Breast epithelium (tissue), 3 donors: ENCODE data around the gene DAPK1.

Experiments used
- POLR2A ChIP-seq: fragments of 450-650 bp; IDR thresholded peaks from one replicate; pipeline ENCODE4 v1.6.1; 2016; ENCODE audit warnings: antibody characterized with exemption, mild to moderate bottlenecking, moderate library complexity
- POLR2AphosphoS5 ChIP-seq, 3 donors: sonication (generic); formaldehyde crosslinking; IDR thresholded peaks; one replicate each; pipeline ENCODE4 v1.6.1; 2017; ENCODE audit warnings: antibody characterized with exemption in 3 of 3
- TF ChIP-seq, protein P1 (sequence below), 3 donors: fragments of 450-650 bp; IDR thresholded peaks; one replicate each; pipeline ENCODE4 v1.5.1; 2016 to 2017; ENCODE audit warnings: antibody characterized with exemption in 3 of 3, mild to moderate bottlenecking in 3 of 3, moderate library complexity in 3 of 3

DNA sequence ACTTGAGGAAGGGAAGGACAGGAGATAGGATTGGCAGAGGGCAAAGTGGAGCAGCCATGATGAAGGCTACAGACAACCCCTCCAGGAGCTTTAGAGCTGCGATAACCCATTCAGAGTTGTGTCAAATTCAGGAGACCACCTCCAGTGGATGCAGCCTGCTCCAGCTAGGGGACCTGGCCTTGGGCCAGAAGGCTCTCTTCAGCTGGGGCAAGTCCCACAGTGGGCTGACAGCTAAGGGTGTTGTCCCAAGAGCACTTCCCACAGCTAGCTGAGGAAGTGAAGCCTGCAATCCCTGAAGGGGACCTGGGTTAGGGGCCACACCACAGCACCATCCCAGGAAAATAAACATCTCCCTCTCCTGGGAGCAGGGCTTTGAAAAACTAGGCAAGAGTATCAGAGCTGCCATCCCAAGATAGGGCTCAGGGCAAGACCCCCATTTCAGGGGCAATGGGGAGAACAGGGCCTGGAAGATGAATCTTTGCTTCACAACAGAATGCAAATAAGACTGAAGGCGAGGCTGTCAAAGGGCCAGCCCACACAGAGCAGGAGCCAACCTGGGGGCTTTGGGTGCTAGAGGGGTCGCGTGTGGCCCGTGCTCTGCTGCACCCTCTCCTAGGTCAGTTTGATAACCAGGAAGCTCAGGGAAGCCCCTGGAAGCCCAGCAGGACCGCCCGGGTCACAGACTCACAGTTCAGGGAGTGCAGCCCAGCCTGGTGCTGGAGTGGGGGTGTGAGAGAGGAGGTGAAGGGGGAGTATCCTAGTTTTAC lies 19.3 kb upstream of the DAPK1 start:
- TF ChIP-seq, protein P1, sequence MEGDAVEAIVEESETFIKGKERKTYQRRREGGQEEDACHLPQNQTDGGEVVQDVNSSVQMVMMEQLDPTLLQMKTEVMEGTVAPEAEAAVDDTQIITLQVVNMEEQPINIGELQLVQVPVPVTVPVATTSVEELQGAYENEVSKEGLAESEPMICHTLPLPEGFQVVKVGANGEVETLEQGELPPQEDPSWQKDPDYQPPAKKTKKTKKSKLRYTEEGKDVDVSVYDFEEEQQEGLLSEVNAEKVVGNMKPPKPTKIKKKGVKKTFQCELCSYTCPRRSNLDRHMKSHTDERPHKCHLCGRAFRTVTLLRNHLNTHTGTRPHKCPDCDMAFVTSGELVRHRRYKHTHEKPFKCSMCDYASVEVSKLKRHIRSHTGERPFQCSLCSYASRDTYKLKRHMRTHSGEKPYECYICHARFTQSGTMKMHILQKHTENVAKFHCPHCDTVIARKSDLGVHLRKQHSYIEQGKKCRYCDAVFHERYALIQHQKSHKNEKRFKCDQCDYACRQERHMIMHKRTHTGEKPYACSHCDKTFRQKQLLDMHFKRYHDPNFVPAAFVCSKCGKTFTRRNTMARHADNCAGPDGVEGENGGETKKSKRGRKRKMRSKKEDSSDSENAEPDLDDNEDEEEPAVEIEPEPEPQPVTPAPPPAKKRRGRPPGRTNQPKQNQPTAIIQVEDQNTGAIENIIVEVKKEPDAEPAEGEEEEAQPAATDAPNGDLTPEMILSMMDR (IDR thresholded peaks at IDR 0.05), result no peak
- TF ChIP-seq POLR2A (no peak), POLR2AphosphoS5 (IDR thresholded peaks at IDR 0.05) (no peak)
